Ramos (cell line): ENCODE results near the gene VAC14.
"Not testable (repeated sequence)": the region's sequence is repeated elsewhere in the genome, so short reads cannot be mapped to it uniquely, and the experiment has no call there.

Source experiments
- in situ Hi-C: fragments of 300-500 bp; cut with MboI; formaldehyde crosslinking; loops from one replicate; pipeline ENCODE4 v1.14.3; 2022; ENCODE audit warnings: low sequenced_read_pairs; ENCODE audit not compliant: unreplicated experiment

VAC14 gene

GRCh38 chr16:70746708-70747424 lies 54.1 kb downstream of the VAC14 start:
- in situ Hi-C loops = no loop called here

GRCh38 chr16:70746040-70746707 lies 54.8 kb downstream of the VAC14 start:
- in situ Hi-C loops = no loop called here

GRCh38 chr16:70745536-70746025 lies 55.4 kb downstream of the VAC14 start:
- in situ Hi-C loops = no loop called here

GRCh38 chr16:70744366-70744765 lies 56.6 kb downstream of the VAC14 start:
- in situ Hi-C loops = no loop called here

GRCh38 chr16:70743791-70744190 lies 57.2 kb downstream of the VAC14 start:
- in situ Hi-C loops = no loop called here

- in situ Hi-C loops = not testable (repeated sequence)
These were observed 58.0 kb downstream of the VAC14 start for GRCh38 chr16:70742967-70743366.

- in situ Hi-C loops = no loop called here
These were observed 59.2 kb downstream of the VAC14 start for GRCh38 chr16:70741783-70742125.

- in situ Hi-C loops = no loop called here
These were observed 59.8 kb downstream of the VAC14 start for GRCh38 chr16:70740914-70741782.

- in situ Hi-C loops = no loop called here
These were observed 60.6 kb downstream of the VAC14 start for GRCh38 chr16:70740174-70740913.

GRCh38 chr16:70739389-70739788 lies 61.6 kb downstream of the VAC14 start:
- in situ Hi-C loops = no loop called here

GRCh38 chr16:70738083-70738977 lies 62.6 kb downstream of the VAC14 start:
- in situ Hi-C loops = no loop called here

- in situ Hi-C loops = no loop called here
These were observed 63.4 kb downstream of the VAC14 start for GRCh38 chr16:70737377-70738082.

- in situ Hi-C loops = no loop called here
These were observed 64.2 kb downstream of the VAC14 start for GRCh38 chr16:70736465-70737376.

GRCh38 chr16:70735141-70735979 lies 65.6 kb downstream of the VAC14 start:
- in situ Hi-C loops = no loop called here

GRCh38 chr16:70734522-70735095 lies 66.3 kb downstream of the VAC14 start:
- in situ Hi-C loops = no loop called here

- in situ Hi-C loops = no loop called here
These were observed 70.0 kb downstream of the VAC14 start for GRCh38 chr16:70730944-70731343.
